ENCODE results near the gene SCCPDH.

- TF ChIP-seq CTCF (IDR thresholded peaks at IDR 0.05) (no peak), EP300 (IDR thresholded peaks at IDR 0.05) (no peak)
Measured at GRCh38 chr1:246809473-246809872, 85.3 kb downstream of the SCCPDH start.

Data from ovary (tissue), 3 donors.